ENCODE results near the gene TOP2A. TPM values are rescaled to one million over a fixed set of nuclear protein-coding genes. Genes with fewer than 3 reads are reported as not detected.
"Not testable (repeated sequence)": the region's sequence is repeated elsewhere in the genome, so short reads cannot be mapped to it uniquely, and the experiment has no call there.

The TOP2A gene
- total RNA-seq, 1 donor from 2014 or later = 41.9 TPM

GRCh38 chr17:40417258-40417608, 463 bp downstream of the TOP2A start:
- no peaks in the 10 kb centered on the region for H3K36me3 Mint-ChIP-seq (ENCODE audit: unreplicated experiment)
- no peak for DNase-seq (ENCODE audit: extremely low spot score, unreplicated experiment)
- H3K27me3 Mint-ChIP-seq (ENCODE audit: unreplicated experiment) = no peaks in the 10 kb centered on the region
- H3K4me3 Mint-ChIP-seq (ENCODE audit: unreplicated experiment) = peak overlapping the region; percentile 94
- peaks cover 41% of the 10 kb centered on the region for H3K4me1 Mint-ChIP-seq (ENCODE audit: unreplicated experiment)
- TF ChIP-seq CTCF (IDR thresholded peaks at IDR 0.05) = peak; percentile 11
- H3K9me3 Mint-ChIP-seq (ENCODE audit: unreplicated experiment) = no peaks in the 10 kb centered on the region
- H3K27ac Mint-ChIP-seq (ENCODE audit: unreplicated experiment) = peak overlapping the region; percentile 83

GRCh38 chr17:40416671-40417070, 1.0 kb downstream of the TOP2A start:
- peak overlapping the region; percentile 47 for H3K27ac Mint-ChIP-seq (ENCODE audit: unreplicated experiment)
- peaks cover 41% of the 10 kb centered on the region for H3K4me1 Mint-ChIP-seq (ENCODE audit: unreplicated experiment)
- no peaks in the 10 kb centered on the region for H3K36me3 Mint-ChIP-seq (ENCODE audit: unreplicated experiment)

GRCh38 chr17:40415390-40415789, 2.3 kb downstream of the TOP2A start:
- Mint-ChIP-seq H3K36me3 (ENCODE audit: unreplicated experiment) (no peaks in the 10 kb centered on the region), H3K27me3 (ENCODE audit: unreplicated experiment) (no peaks in the 10 kb centered on the region), H3K4me1 (ENCODE audit: unreplicated experiment) (peaks cover 45% of the 10 kb centered on the region), H3K4me3 (ENCODE audit: unreplicated experiment) (peak overlapping the region; percentile 4), H3K27ac (ENCODE audit: unreplicated experiment) (peak overlapping the region; percentile 52), H3K9me3 (ENCODE audit: unreplicated experiment) (no peaks in the 10 kb centered on the region)
- peak; percentile 77 for TF ChIP-seq CTCF (IDR thresholded peaks at IDR 0.05)
- no peak for DNase-seq (ENCODE audit: extremely low spot score, unreplicated experiment)

More at GRCh38 chr17:40416671-40417070, 1.0 kb downstream of the TOP2A start:
- TF ChIP-seq CTCF (IDR thresholded peaks at IDR 0.05) = no peak
- no peak for DNase-seq (ENCODE audit: extremely low spot score, unreplicated experiment)
- no peaks in the 10 kb centered on the region for H3K9me3 Mint-ChIP-seq (ENCODE audit: unreplicated experiment)
- no peaks in the 10 kb centered on the region for H3K27me3 Mint-ChIP-seq (ENCODE audit: unreplicated experiment)
- peak overlapping the region; percentile 94 for H3K4me3 Mint-ChIP-seq (ENCODE audit: unreplicated experiment)

- H3K27ac Mint-ChIP-seq (ENCODE audit: unreplicated experiment); H3K36me3 Mint-ChIP-seq (ENCODE audit: unreplicated experiment); H3K4me3 Mint-ChIP-seq (ENCODE audit: unreplicated experiment); H3K27me3 Mint-ChIP-seq (ENCODE audit: unreplicated experiment); H3K9me3 Mint-ChIP-seq (ENCODE audit: unreplicated experiment): not testable (repeated sequence)
- peaks cover 41% of the 10 kb centered on the region for H3K4me1 Mint-ChIP-seq (ENCODE audit: unreplicated experiment)
- DNase-seq (ENCODE audit: extremely low spot score, unreplicated experiment) = peak; percentile 49
Observed at GRCh38 chr17:40414312-40414711, 3.4 kb downstream of the TOP2A start.

GRCh38 chr17:40412880-40413279, 4.8 kb downstream of the TOP2A start:
- DNase-seq (ENCODE audit: extremely low spot score, unreplicated experiment) = no peak
- H3K4me1 Mint-ChIP-seq (ENCODE audit: unreplicated experiment) = peaks cover 35% of the 10 kb centered on the region
- TF ChIP-seq CTCF (IDR thresholded peaks at IDR 0.05) = no peak
- H3K9me3 Mint-ChIP-seq (ENCODE audit: unreplicated experiment) = no peaks in the 10 kb centered on the region
- no peak overlapping the region for H3K4me3 Mint-ChIP-seq (ENCODE audit: unreplicated experiment)
- peak overlapping the region; percentile 34 for H3K27ac Mint-ChIP-seq (ENCODE audit: unreplicated experiment)
- H3K27me3 Mint-ChIP-seq (ENCODE audit: unreplicated experiment) = no peaks in the 10 kb centered on the region
- H3K36me3 Mint-ChIP-seq (ENCODE audit: unreplicated experiment) = no peaks in the 10 kb centered on the region

GRCh38 chr17:40411821-40412220, 5.9 kb downstream of the TOP2A start:
- H3K36me3 Mint-ChIP-seq (ENCODE audit: unreplicated experiment) = no peaks in the 10 kb centered on the region
- no peaks in the 10 kb centered on the region for H3K27me3 Mint-ChIP-seq (ENCODE audit: unreplicated experiment)
- no peak overlapping the region for H3K4me3 Mint-ChIP-seq (ENCODE audit: unreplicated experiment)
- peak; percentile 42 for DNase-seq (ENCODE audit: extremely low spot score, unreplicated experiment)
- TF ChIP-seq CTCF (IDR thresholded peaks at IDR 0.05) = no peak
- H3K9me3 Mint-ChIP-seq (ENCODE audit: unreplicated experiment) = no peaks in the 10 kb centered on the region
- H3K27ac Mint-ChIP-seq (ENCODE audit: unreplicated experiment) = peak overlapping the region; percentile 50
- peaks cover 31% of the 10 kb centered on the region for H3K4me1 Mint-ChIP-seq (ENCODE audit: unreplicated experiment)
